ENCODE measurements around the gene PTEN.
"Not testable (repeated sequence)": the region's sequence is repeated elsewhere in the genome, so short reads cannot be mapped to it uniquely, and the experiment has no call there.

Gene PTEN

GRCh38 chr10:87873656-87874055 is 10.2 kb downstream of the PTEN start:
- no peak for DNase-seq

GRCh38 chr10:87875929-87876571 is 12.6 kb downstream of the PTEN start:
- no peak for DNase-seq

DNA sequence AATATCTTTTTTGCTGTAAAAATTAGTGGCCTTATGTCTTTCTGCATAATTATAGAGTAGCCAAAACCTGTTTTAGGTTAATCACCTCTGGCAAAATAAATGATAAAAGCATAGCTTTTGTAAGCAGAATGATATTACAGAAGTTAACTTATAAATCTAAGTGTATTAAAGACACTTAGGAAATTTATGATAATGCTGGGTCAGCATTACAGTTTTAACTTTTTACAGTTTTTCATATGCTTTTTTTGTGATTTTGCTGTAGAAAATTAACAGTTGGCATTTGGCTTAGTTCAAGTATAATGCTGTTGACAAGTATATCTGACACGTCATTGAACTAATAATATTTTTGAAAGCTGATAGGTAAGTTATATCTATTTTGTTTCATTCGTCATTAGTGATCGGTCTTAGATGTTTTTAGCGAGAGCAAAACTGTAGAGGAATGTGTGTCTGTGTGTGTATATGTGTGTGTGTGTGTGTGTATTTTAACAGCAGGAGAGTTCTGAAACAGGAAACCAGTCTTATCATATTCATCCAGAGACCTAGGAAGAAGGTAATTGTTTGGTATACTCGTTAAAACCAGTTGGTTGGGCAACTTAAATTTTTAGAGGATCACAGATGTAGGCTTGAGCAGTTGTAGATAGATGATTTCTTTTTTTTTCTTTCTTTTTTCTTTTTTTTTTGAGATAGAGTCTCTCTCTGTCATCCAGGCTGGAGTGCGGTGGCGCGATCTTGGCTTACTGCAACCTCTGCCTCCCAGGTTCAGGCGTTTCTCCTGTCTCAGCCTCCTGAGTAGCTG is 15.4 kb downstream of the PTEN start:
- DNase-seq, result no peak

DNA sequence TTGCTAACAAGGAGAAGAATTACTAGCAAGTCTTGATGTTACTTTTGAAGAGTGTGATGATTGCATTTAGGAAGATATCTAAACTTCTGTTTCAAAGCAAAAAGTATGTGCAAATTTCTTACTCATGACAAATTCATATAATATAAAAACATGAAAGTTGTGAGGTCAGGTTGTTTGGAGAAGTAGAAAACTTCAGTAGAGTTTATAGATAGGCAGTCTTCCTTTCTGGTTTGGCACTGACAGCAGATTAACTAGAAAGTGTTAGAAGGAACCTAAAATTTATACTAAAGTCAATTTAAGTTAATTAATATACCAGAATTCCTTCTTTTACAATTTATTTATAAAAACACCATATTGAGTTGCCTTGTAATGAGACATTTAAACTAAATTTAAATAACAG is 16.9 kb downstream of the PTEN start:
- no peak for DNase-seq

DNA sequence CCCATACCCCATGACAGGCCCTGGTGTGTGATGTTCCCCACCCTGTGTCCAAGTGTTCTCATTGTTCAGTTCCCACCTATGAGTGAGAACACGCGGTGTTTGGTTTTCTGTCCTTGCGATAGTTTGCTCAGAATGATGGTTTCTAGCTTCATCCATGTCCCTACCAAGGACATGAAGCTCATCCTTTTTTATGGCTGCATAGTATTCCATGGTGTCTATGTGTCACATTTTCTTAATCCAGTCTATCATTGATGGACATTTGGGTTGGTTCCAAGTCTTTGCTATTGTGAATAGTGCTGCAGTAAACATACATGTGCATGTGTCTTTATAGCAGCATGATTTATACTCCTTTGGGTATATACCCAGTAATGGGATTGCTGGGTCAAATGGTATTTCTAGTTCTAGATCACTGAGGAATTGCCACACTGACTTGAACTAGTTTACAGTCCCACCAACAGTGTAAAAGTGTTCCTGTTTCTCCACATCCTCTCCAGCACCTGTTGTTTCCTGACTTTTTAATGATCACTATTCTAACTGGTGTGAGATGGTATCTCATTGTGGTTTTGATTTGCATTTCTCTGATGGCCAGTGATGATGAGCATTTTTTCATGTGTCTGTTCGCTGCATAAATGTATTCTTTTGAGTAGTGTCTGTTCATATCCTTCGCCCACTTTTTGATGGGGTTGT is 18.1 kb downstream of the PTEN start:
- DNase-seq, result not testable (repeated sequence)

- DNase-seq, result no peak
These were observed 19.3 kb downstream of the PTEN start for GRCh38 chr10:87882555-87883294.

DNA sequence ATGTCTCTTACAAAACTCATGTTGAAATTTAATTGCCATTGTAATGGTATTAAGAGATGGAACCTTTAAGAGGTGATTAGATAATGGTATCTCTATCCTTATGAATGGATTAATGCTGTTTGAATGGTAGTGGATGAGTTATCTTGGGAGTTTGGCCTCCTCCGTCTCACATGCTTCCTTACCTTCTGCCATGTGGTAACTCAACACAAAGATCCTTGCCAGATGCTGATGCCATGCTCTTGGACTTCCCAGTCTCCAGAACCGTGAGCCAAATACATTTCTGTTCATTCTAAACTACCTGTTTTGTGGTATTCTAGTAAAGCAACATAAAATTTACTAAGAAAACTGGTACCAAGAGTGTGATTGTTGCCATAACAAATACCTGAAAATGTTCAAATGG is 23.2 kb downstream of the PTEN start:
- DNase-seq, result no peak

GRCh38 chr10:87887146-87887545 is 23.7 kb downstream of the PTEN start:
- no peak for DNase-seq

DNA sequence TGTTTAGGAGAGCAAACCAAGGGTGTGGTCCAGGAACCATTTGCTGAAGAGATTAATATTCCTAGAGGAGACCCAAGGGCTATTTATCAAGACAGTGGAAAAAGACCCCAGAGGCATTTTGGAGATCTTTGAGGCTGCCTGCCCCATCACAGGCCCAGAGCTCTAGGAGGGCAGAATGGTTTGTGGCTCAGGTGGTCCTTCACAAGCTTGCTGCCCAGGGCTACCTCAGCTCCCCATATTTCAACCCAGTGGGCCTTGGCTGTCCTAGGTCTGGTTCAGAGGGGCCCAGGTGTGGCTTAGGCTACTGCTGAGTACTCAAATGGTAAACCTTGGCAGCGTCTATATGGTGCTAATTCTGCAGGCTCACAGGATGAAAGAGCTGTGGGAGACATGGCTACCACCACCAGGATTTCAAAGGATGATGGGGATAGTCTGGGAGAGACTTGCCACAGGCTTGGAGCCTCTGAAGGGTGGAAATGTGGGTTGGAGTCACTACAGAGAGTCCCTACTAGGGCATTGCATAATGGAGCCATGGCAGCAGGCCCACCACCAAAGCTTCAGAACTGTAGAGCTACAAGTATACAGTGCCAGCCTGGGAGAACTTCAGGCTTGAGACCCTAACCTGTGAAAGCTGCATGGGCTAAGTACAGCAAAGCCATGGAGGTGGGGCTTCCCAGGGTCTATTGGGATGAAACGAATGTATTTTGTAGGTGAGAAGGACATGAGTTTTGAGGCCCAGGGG is 24.3 kb downstream of the PTEN start:
- no peak for DNase-seq

- no peak for DNase-seq
These were observed 32.0 kb downstream of the PTEN start for GRCh38 chr10:87895430-87895829.

GRCh38 chr10:87896216-87896615 is 32.8 kb downstream of the PTEN start:
- no peak for DNase-seq

DNA sequence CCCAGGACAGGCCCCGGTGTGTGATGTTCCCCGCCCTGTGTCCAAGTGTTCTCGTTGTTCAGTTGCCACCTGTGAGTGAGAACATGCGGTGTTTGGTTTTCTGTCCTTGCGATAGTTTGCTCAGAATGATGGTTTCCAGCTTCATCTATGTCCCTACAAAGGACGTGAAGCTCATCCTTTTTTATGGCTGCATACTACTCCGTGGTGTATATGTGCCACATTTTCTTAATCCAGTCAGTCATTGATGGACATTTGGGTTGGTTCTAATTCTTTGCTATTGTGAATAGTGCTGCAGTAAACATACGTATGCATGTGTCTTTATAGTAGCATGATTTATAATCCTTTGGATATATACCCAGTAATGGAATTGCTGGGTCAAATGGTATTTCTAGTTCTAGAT is 34.5 kb downstream of the PTEN start:
- not testable (repeated sequence) for DNase-seq

DNA sequence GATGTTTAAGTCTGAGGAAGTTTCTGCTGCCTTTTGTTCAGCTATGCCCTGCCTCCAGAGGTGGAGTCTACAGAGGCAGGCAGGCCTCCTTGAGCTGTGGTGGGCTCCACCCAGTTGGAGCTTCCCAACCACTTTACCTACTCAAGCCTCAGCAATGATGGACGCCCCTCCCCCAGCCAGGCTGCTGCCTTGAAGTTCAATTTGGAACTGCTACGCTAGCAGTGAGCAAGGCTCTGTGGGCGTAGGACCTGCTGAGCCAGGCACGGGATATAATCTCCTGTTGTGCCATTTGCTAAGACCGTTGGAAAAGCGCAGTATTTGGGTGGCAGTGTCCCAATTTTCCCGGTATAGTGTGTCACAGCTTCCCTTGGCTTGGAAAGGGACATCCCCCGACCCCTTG is 40.0 kb downstream of the PTEN start:
- not testable (repeated sequence) for DNase-seq

GRCh38 chr10:87913156-87913921 is 49.9 kb downstream of the PTEN start:
- DNase-seq, result no peak

- DNase-seq, result no peak
These were observed 52.0 kb downstream of the PTEN start for GRCh38 chr10:87915406-87915805.

DNA sequence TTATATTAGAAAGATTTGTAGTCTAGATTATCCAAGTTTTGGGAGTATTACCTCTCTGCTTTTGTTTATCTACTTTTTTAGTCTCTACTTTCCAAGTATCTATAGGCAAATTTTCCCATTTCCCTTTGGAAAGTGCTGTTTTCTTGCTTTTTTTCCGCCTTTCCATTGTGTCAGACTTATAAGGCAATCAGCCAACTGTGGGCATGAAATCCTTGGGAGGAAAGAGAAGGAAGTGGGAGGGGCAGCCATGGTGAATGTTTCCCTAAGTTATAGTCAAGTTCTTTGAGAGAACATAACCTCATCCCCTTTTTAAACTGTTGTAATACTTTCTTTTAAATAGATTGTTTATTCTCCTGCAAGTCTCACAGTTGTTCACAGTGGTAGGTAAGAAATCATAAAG is 52.6 kb downstream of the PTEN start:
- DNase-seq, result no peak

DNA sequence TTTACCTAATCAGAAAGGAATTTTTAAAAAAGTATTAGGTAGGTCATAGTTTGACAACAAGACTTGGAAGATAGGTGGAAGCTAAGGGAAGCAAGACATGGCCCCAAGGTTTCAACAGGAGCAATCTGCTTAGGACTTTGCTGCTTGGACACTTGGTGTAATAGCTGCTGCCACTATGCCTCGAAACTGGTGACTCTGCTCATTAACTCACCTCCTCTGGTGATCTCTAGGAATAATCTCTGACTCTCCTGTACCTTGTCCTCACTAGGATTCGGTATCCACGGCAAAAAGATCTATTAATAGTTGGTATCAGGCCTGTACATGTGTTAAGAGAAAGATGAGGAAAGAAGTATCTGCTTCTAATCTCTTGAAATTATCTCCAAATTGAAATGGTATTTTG is 53.1 kb downstream of the PTEN start:
- no peak for DNase-seq

DNA sequence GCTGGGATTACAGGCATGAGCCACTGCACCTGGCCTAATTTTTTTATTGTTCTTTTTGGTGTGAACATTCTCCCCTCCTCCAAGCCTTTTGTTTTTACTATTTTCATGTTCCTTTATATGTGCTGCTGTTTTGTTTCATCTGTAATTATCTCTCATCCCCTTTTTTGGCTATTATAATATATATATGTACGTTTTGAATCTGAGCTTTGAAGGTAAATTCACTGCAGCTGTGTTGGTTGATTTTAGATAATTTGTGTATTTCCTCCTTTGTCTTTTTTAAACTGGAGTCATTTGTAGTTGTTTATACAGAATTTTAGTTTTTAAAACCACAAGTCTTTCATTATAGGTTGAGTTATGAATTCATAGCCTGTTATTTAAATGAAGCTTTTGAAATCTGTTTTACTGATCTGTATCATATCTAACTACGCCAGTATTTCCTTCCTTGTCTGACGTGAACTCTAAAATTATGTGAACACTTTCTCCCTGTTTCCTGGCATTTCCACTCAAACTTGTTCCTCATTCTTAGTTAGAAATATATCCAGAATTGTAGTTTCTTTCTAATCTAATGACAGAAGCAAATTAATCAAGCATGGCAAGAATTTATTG is 54.9 kb downstream of the PTEN start:
- no peak for DNase-seq

DNA sequence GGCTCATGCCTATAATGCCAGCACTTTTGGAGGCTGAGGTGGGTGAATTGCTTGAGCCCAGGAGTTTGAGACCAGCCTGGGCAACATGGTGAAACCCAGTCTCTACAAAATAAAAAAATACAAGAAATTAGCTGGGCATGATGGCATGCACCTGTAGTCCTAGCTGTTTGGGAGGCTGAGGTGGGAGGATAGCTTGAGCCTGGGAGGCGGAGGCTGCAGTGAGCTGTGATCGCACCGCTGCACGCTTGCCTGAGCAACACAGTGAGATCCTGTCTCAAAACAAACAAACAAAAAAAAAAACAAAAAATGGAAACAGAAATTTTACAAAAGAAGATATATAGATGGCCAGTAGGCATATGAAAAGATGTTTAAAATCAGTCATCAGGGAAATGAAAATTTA is 57.1 kb downstream of the PTEN start:
- DNase-seq, result no peak

DNA sequence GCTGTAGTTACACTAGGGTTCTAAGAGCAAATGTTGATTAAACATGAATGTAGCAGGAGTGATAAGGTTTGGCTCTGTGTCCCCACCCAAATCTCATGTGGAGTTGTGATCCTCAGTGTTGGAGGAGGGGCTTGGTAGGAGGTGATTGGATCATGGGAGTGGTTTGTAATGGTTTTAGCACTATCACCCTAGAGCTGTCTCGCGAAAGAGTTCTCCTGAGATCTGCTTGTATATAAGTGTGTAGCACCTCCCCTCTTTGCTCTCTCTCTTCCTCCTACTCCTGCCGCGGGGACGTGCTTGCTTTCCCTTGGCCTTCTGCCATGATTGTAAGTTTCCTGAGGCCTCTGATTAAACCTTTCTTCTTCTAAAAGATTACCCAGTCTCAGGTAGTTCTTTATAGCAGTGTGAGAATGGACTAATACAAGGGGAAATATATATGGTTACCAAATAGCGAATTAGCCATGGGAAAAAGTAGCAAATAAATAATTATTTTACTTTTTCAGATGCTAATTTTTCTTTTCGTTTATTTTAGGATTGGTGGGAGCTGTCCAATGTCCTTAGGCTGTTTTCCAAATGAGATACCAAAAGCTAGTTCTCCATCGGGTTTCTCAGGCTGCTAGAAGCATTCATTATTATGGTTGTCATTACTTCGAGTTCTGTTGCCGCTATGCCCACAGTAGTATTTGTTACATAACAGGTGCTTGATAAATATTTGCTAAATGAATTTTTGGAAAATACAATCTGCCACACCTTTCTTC is 58.7 kb downstream of the PTEN start:
- DNase-seq, result no peak

GRCh38 chr10:87923233-87923632 is 59.8 kb downstream of the PTEN start:
- DNase-seq, result no peak

Measured in activated effector memory CD4-positive, alpha-beta T cell treated with anti-CD3 and anti-CD28 coated beads, Interleukin-2, amount 50 U/mL, for 16 hours (primary cell).